Mesendoderm (in vitro differentiated cells): ENCODE measurements around the gene NXF1.

Experiments used
- DNase-seq: peaks from one replicate; pipeline ENCODE4 v3.0.0; 2013
- H2AK5ac ChIP-seq: 2 replicates; pipeline ENCODE4 v1.6.1; 2013; ENCODE audit warnings: low read length, inconsistent platforms
- H2BK120ac ChIP-seq: 2 replicates; pipeline ENCODE4 v1.6.1; 2013; ENCODE audit warnings: low read depth, mild to moderate bottlenecking, low read length, moderate library complexity, mixed read lengths
- H2BK15ac ChIP-seq: replicated peaks from 2 replicates; pipeline ENCODE4 v1.6.1; 2013; ENCODE audit warnings: low read depth, mild to moderate bottlenecking, moderate library complexity
- H2BK5ac ChIP-seq: 2 replicates; pipeline ENCODE4 v1.6.1; 2013; ENCODE audit warnings: low read length, inconsistent platforms
- H3K18ac ChIP-seq: 2 replicates; pipeline ENCODE4 v1.6.1; 2013; ENCODE audit warnings: mild to moderate bottlenecking, low read length, mixed read lengths
- H3K23ac ChIP-seq: one replicate; pipeline ENCODE4 v1.6.1; 2013; ENCODE audit warnings: low read length
- H3K27ac ChIP-seq: 2 replicates; pipeline ENCODE4 v1.5.1; 2013; ENCODE audit warnings: low read depth, mild to moderate bottlenecking, inconsistent platforms, low read length, moderate library complexity
- H3K27me3 ChIP-seq: 2 replicates; pipeline ENCODE4 v1.6.1; 2013; ENCODE audit warnings: low read length, control low read depth, mild to moderate bottlenecking, inconsistent platforms; ENCODE audit not compliant: insufficient read depth, poor library complexity
- H3K36me3 ChIP-seq: 2 replicates; pipeline ENCODE4 v1.6.1; 2013; ENCODE audit warnings: low read length, inconsistent platforms; ENCODE audit not compliant: control insufficient read depth, insufficient read depth
- H3K4ac ChIP-seq: one replicate; pipeline ENCODE4 v1.6.1; 2013; ENCODE audit warnings: low read depth, mild to moderate bottlenecking, low read length, moderate library complexity
- H3K4me1 ChIP-seq: 2 replicates; pipeline ENCODE4 v1.6.1; 2013; ENCODE audit warnings: low read depth, low read length, inconsistent platforms; ENCODE audit not compliant: control insufficient read depth
- H3K4me2 ChIP-seq: 2 replicates; pipeline ENCODE4 v1.6.1; 2013; ENCODE audit warnings: low read length
- H3K4me3 ChIP-seq: 2 replicates; pipeline ENCODE4 v1.5.1; 2013; ENCODE audit warnings: mild to moderate bottlenecking, low read length
- H3K56ac ChIP-seq: one replicate; pipeline ENCODE4 v1.6.1; 2013; ENCODE audit warnings: low read length
- H3K79me1 ChIP-seq: 2 replicates; pipeline ENCODE4 v1.6.1; 2013; ENCODE audit warnings: low read length, inconsistent platforms
- H3K79me2 ChIP-seq: 2 replicates; pipeline ENCODE4 v1.6.1; 2013; ENCODE audit warnings: mild to moderate bottlenecking, low read length; ENCODE audit not compliant: control insufficient read depth, insufficient read depth
- H3K9ac ChIP-seq: 2 replicates; pipeline ENCODE4 v1.6.1; 2013; ENCODE audit warnings: low read length, inconsistent platforms
- H4K5ac ChIP-seq: one replicate; pipeline ENCODE4 v1.6.1; 2013; ENCODE audit warnings: low read length
- H4K8ac ChIP-seq: one replicate; pipeline ENCODE4 v1.6.1; 2013; ENCODE audit warnings: low read depth, mild to moderate bottlenecking, control low read depth, low read length, moderate library complexity
- WGBS: extraction: QIAGEN DNeasy Blood & Tissue Kit; methylation state at CpG from one replicate; pipeline ENCODE4 v1.1.7; 2013; ENCODE audit warnings: low lambda C conversion rate, missing lambda C conversion rate; ENCODE audit not compliant: insufficient coverage; ENCODE audit errors: extremely low coverage; 5-methylcytosine and 5-hydroxymethylcytosine counted together

Gene NXF1

DNA sequence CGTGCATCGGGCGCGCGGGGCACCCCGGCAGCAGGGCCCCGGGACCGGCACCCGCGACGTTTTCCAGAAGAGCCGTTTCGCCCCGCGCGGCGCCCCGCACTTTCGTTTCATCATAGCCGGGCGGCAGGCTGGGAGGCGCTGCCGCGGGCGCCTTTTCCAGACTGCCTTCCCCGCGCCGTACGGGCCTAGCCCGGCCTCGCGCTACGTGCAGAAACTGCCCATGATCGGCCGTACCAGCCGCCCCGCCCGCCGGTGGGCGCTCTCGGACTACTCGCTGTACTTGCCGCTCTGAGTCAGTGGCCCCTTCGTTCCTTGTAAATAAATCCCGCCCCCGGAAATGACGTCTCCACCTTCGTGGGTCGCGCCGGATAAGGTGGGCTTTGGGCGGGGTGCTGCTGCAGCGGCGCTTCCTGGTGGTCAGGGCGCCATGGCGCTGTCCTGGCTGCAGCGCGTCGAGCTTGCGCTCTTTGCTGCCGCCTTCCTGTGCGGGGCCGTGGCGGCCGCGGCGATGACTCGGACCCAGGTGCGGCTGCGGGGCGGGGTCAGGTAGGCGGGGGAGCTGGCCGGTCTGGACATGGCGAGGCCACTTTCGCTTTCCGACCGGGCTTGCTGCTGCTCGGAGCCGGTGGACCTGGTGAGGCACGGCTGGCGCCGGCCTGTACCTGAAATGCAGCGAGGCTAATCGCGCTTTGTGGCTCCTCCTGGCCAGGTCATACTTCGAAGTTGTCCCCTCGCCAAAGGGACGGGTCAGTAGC, 18.1 kb downstream of the NXF1 start, which contains the start of gene TMEM179B:
Gene TMEM179B, plus strand, starts transcription at position 398 of the 755 bp plus-strand sequence. Its CDS starts 30 bp downstream, at position 428.
- peak within 1 kb of the TSS; percentile 89 for H3K27ac ChIP-seq
- H3K4me3 ChIP-seq = peak within 1 kb of the TSS; percentile 94
- peaks cover 10% of the 10 kb centered on the region for H3K36me3 ChIP-seq
- no peaks in the 10 kb centered on the region for H3K27me3 ChIP-seq
- peak within 1 kb of the TSS; percentile 100 for H3K56ac ChIP-seq
- H3K9ac ChIP-seq = peak within 1 kb of the TSS; percentile 90
- H4K5ac ChIP-seq = peak within 1 kb of the TSS; percentile 17
- no peak within 1 kb of the TSS for H4K8ac ChIP-seq
- H2BK5ac ChIP-seq = peak within 1 kb of the TSS; percentile 57
- DNase-seq = peak; percentile 99
- peak within 1 kb of the TSS; percentile 31 for H2AK5ac ChIP-seq
- H3K79me1 ChIP-seq = peaks cover 16% of the 10 kb centered on the region
- peak within 1 kb of the TSS; percentile 91 for H3K4me2 ChIP-seq
- peaks cover 5% of the 10 kb centered on the region for H3K4me1 ChIP-seq
- no CpG with 5 or more reads among the region's 88 CpGs for WGBS
- peaks cover 28% of the 10 kb centered on the region for H3K79me2 ChIP-seq
- H2BK15ac ChIP-seq = no peak within 1 kb of the TSS
- H3K23ac ChIP-seq = peak within 1 kb of the TSS; percentile 91
- peak within 1 kb of the TSS; percentile 52 for H3K18ac ChIP-seq
- H2BK120ac ChIP-seq = no peak within 1 kb of the TSS
- peak within 1 kb of the TSS; percentile 61 for H3K4ac ChIP-seq

DNA sequence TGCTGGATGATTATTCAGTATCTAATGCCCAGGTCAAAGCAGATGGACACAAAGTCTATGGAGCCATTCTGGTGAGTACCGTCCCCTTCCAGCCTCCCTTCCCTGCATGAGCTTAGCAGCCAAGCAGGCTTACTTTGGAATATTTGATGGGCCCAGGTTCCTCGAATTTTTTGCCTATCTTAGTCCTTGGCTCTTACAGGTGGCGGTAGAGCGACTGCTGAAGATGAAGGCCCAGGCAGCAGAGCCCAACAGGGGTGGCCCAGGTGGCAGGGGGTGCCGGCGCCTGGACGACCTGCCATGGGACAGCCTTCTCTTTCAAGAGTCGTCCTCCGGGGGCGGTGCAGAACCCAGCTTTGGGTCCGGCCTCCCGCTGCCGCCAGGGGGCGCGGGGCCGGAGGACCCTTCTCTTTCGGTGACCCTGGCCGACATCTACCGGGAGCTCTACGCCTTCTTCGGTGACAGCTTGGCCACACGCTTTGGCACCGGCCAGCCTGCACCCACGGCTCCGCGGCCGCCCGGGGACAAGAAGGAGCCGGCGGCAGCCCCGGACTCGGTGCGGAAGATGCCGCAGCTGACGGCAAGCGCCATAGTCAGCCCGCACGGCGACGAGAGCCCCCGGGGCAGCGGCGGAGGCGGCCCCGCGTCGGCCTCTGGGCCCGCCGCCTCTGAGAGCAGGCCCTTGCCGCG, 18.8 kb downstream of the NXF1 start:
- H3K18ac ChIP-seq = peak overlapping the region; percentile 52
- no peak overlapping the region for H3K23ac ChIP-seq
- peak; percentile 95 for DNase-seq
- peak overlapping the region; percentile 81 for H3K4me2 ChIP-seq
- H3K9ac ChIP-seq = peak overlapping the region; percentile 89
- H3K79me2 ChIP-seq = peaks cover 26% of the 10 kb centered on the region
- no peaks in the 10 kb centered on the region for H3K27me3 ChIP-seq
- peak overlapping the region; percentile 61 for H3K4ac ChIP-seq
- peak overlapping the region; percentile 39 for H2AK5ac ChIP-seq
- peak overlapping the region; percentile 58 for H3K4me3 ChIP-seq
- H2BK15ac ChIP-seq = no peak overlapping the region
- H4K8ac ChIP-seq = no peak overlapping the region
- H2BK120ac ChIP-seq = no peak overlapping the region
- no peak overlapping the region for H4K5ac ChIP-seq
- no peak overlapping the region for H2BK5ac ChIP-seq
- H3K27ac ChIP-seq = peak overlapping the region; percentile 89
- H3K36me3 ChIP-seq = peaks cover 10% of the 10 kb centered on the region
- H3K4me1 ChIP-seq = peaks cover 5% of the 10 kb centered on the region
- WGBS = no CpG with 5 or more reads among the region's 51 CpGs
- peaks cover 15% of the 10 kb centered on the region for H3K79me1 ChIP-seq
- peak overlapping the region; percentile 96 for H3K56ac ChIP-seq

DNA sequence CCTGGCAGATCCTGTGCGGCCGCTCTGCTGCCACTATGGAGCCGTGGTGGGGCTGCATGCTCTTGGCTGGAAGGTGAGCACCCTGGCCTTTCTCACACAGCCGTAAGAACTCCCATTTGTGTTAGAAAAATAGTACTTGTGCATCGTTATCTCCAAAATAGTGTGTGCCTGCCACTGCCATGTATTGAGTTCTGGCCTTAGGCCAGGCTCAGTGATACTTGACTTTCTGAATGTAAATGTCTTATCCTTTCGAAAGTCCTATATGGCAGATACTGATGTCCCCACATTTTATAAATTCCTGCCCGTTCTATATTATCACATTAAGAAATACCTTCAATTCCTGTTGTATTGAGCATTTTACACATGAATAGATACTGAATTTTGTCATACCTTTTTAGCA, 22.5 kb downstream of the NXF1 start:
- WGBS = no CpG with 5 or more reads among the region's 7 CpGs
- Histone ChIP-seq H3K4ac (no peak overlapping the region), H3K23ac (no peak overlapping the region), H3K27me3 (no peaks in the 10 kb centered on the region), H3K4me1 (peaks cover 3% of the 10 kb centered on the region), H3K27ac (no peak overlapping the region), H4K5ac (no peak overlapping the region), H3K4me2 (no peak overlapping the region), H4K8ac (no peak overlapping the region), H3K56ac (no peak overlapping the region), H3K18ac (no peak overlapping the region), H3K79me2 (no peaks in the 10 kb centered on the region), H2BK15ac (no peak overlapping the region), H3K9ac (no peak overlapping the region), H2BK120ac (no peak overlapping the region), H2BK5ac (no peak overlapping the region), H3K79me1 (peaks cover 1% of the 10 kb centered on the region), H3K36me3 (peaks cover 4% of the 10 kb centered on the region), H3K4me3 (no peak overlapping the region), H2AK5ac (no peak overlapping the region)
- no peak for DNase-seq

- Histone ChIP-seq H3K4me3 (no peak overlapping the region), H3K9ac (no peak overlapping the region), H3K23ac (no peak overlapping the region), H3K79me2 (peaks cover 2% of the 10 kb centered on the region), H3K18ac (no peak overlapping the region), H2BK5ac (no peak overlapping the region), H2AK5ac (no peak overlapping the region), H4K5ac (no peak overlapping the region), H3K56ac (no peak overlapping the region), H3K4me2 (no peak overlapping the region), H3K27me3 (no peaks in the 10 kb centered on the region), H4K8ac (no peak overlapping the region), H3K4me1 (no peaks in the 10 kb centered on the region), H2BK15ac (no peak overlapping the region), H3K27ac (no peak overlapping the region), H3K79me1 (peaks cover 5% of the 10 kb centered on the region), H3K4ac (no peak overlapping the region), H2BK120ac (no peak overlapping the region), H3K36me3 (peaks cover 8% of the 10 kb centered on the region)
- WGBS = no CpG with 5 or more reads among the region's 3 CpGs
- no peak for DNase-seq
Observed at GRCh38 chr11:62778441-62778840, 26.8 kb downstream of the NXF1 start.

DNA sequence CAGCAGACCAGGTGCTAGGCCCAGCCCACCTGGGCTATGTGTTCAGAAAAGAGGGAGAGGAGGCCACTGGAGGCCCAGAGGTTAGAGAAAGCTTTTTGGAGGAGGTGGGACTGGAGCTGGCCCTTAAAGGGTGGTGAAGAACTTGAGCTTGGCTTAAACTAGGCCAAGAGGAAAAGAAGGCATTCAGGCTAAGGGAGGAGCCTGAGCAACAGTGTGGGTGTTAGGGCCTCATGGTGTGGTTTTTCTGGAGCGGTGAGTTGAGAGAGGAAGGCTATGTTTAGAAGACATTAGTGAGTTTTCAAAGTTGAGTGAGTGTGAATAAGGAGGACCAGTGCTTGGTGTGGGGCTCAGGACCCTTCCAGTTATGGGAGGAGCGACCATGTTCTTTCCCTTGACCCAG, 27.9 kb downstream of the NXF1 start:
- Histone ChIP-seq H3K79me2 (peaks cover 2% of the 10 kb centered on the region), H3K27ac (no peak overlapping the region), H3K18ac (no peak overlapping the region), H3K4me1 (no peaks in the 10 kb centered on the region), H3K56ac (no peak overlapping the region), H3K36me3 (peaks cover 6% of the 10 kb centered on the region), H3K4me3 (no peak overlapping the region), H2AK5ac (no peak overlapping the region), H2BK120ac (no peak overlapping the region), H2BK5ac (no peak overlapping the region), H3K79me1 (peaks cover 5% of the 10 kb centered on the region), H4K8ac (no peak overlapping the region), H2BK15ac (no peak overlapping the region), H3K27me3 (no peaks in the 10 kb centered on the region), H3K23ac (no peak overlapping the region), H3K4ac (no peak overlapping the region), H3K4me2 (no peak overlapping the region), H4K5ac (no peak overlapping the region), H3K9ac (no peak overlapping the region)
- DNase-seq = no peak
- WGBS = no CpG with 5 or more reads among the region's 2 CpGs
